ENCODE data around the gene AMACR. TPM values are rescaled to one million over a fixed set of nuclear protein-coding genes. Genes with fewer than 3 reads are reported as not detected.

The AMACR gene
- total and polyA plus RNA-seq, 2 experiments from 2014 or later, result 6.7 to 12.6 TPM

- Mint-ChIP-seq H3K4me3 (peak overlapping the region; percentile 91), H3K27me3 (ENCODE audit: insufficient read depth, low read depth, poor library complexity) (peaks cover 10% of the 10 kb centered on the region), H3K9me3 (no peaks in the 10 kb centered on the region), H3K4me1 (peaks cover 12% of the 10 kb centered on the region), H3K27ac (peak overlapping the region; percentile 94), H3K36me3 (ENCODE audit: low read depth) (peaks cover 11% of the 10 kb centered on the region)
- Histone ChIP-seq H4K20me1 (replicated peaks; ENCODE audit: insufficient read depth) (no peaks in the 10 kb centered on the region), H2AFZ (peak overlapping the region; percentile 89), H3K4me2 (peak overlapping the region; percentile 78), H3K27ac (ENCODE audit: low read depth) (peak overlapping the region; percentile 82), H3K27me3 (ENCODE audit: insufficient read depth) (no peaks in the 10 kb centered on the region), H3K4me3 (peak overlapping the region; percentile 59), H3F3A (replicated peaks; ENCODE audit: low read depth) (no peaks in the 10 kb centered on the region), H3K79me2 (replicated peaks; ENCODE audit: insufficient read depth) (no peaks in the 10 kb centered on the region), H3K9me2 (ENCODE audit: insufficient read depth) (no peaks in the 10 kb centered on the region), H3K4me1 (ENCODE audit: insufficient read depth) (peaks cover 5% of the 10 kb centered on the region; the same call in 1 of the 2 replicates), H3K36me3 (ENCODE audit: insufficient read depth) (0 out of 2 replicates have a peak, but pooled peaks cover 3% of the 10 kb centered on the region)
- peak; percentile 24 for DNase-seq (ENCODE audit: low spot score)
- peak; percentile 17 for ATAC-seq
- TF ChIP-seq ETS1 (IDR thresholded peaks at IDR 0.05) (no peak), CTCF (conservative IDR thresholded peaks at IDR 0.05; ENCODE audit: low read depth in 2 of 2) (no peak)
Observed at GRCh38 chr5:34007201-34007620, 639 bp downstream of the AMACR start.

- Histone ChIP-seq H3K36me3 (ENCODE audit: insufficient read depth) (0 out of 2 replicates have a peak, but pooled peaks cover 3% of the 10 kb centered on the region), H3K27ac (ENCODE audit: low read depth) (no peak overlapping the region), H3K4me2 (no peak overlapping the region), H4K20me1 (replicated peaks; ENCODE audit: insufficient read depth) (no peaks in the 10 kb centered on the region), H3K79me2 (replicated peaks; ENCODE audit: insufficient read depth) (no peaks in the 10 kb centered on the region), H3K4me1 (ENCODE audit: insufficient read depth) (peaks cover 5% of the 10 kb centered on the region; the same call in 1 of the 2 replicates), H3K4me3 (no peak overlapping the region), H3K9me2 (ENCODE audit: insufficient read depth) (no peaks in the 10 kb centered on the region), H3K27me3 (ENCODE audit: insufficient read depth) (no peaks in the 10 kb centered on the region), H2AFZ (no peak overlapping the region), H3F3A (replicated peaks; ENCODE audit: low read depth) (no peaks in the 10 kb centered on the region)
- H3K9me3 Mint-ChIP-seq, result no peaks in the 10 kb centered on the region
- peaks cover 10% of the 10 kb centered on the region for H3K27me3 Mint-ChIP-seq (ENCODE audit: insufficient read depth, low read depth, poor library complexity)
- H3K4me3 Mint-ChIP-seq, result no peak overlapping the region
- peaks cover 18% of the 10 kb centered on the region for H3K4me1 Mint-ChIP-seq
- no peak overlapping the region for H3K27ac Mint-ChIP-seq
- no peak for ATAC-seq
- peaks cover 11% of the 10 kb centered on the region for H3K36me3 Mint-ChIP-seq (ENCODE audit: low read depth)
- DNase-seq (ENCODE audit: low spot score), result no peak
- TF ChIP-seq JUNB (IDR thresholded peaks at IDR 0.05; ENCODE audit: unreplicated experiment), result no peak
- TF ChIP-seq REST (IDR thresholded peaks at IDR 0.05; ENCODE audit: unreplicated experiment), result no peak
- TF ChIP-seq EZH2phosphoT487 (IDR thresholded peaks at IDR 0.05; ENCODE audit: unreplicated experiment), result no peak
- TF ChIP-seq CTCF (conservative IDR thresholded peaks at IDR 0.05; ENCODE audit: low read depth in 2 of 2), result no peak
- no peak for TF ChIP-seq NANOG (IDR thresholded peaks at IDR 0.05; ENCODE audit: borderline replicate concordance)
- no peak for TF ChIP-seq POLR2AphosphoS5 (IDR thresholded peaks at IDR 0.05; ENCODE audit: low read depth)
- no peak for TF ChIP-seq ZNF331 (CRISPR knock-in tag; IDR thresholded peaks at IDR 0.05; ENCODE audit: low read depth)
- TF ChIP-seq CREB1 (CRISPR knock-in tag; IDR thresholded peaks at IDR 0.05; ENCODE audit: low read depth), result no peak
- TF ChIP-seq ETS1 (IDR thresholded peaks at IDR 0.05), result no peak
- TF ChIP-seq EZH2 (IDR thresholded peaks at IDR 0.05; ENCODE audit: low read depth, unreplicated experiment), result no peak
Observed at GRCh38 chr5:34005681-34006080, 2.2 kb downstream of the AMACR start.
